Mucosa of gallbladder (tissue), 1 donor: Measurements from ENCODE around the gene ISCA2. TPM values are rescaled to one million over a fixed set of nuclear protein-coding genes. Genes with fewer than 3 reads are reported as not detected.
"Not testable (repeated sequence)": the region's sequence is repeated elsewhere in the genome, so short reads cannot be mapped to it uniquely, and the experiment has no call there.

Experiments
- DNase-seq: peaks from one replicate; pipeline ENCODE4 v3.0.0-alpha.2; 2020; ENCODE audit warnings: low spot score
- total RNA-seq: library from RNA; stranded (reverse); gene quantifications from one replicate; pipeline ENCODE4 v1.2.1, GENCODE V29; 2021
- donor health status: DM: no; HTN: no; CAD: no.

ISCA2 gene
- total RNA-seq, 1 donor from 2014 or later: 34.3 TPM

DNA sequence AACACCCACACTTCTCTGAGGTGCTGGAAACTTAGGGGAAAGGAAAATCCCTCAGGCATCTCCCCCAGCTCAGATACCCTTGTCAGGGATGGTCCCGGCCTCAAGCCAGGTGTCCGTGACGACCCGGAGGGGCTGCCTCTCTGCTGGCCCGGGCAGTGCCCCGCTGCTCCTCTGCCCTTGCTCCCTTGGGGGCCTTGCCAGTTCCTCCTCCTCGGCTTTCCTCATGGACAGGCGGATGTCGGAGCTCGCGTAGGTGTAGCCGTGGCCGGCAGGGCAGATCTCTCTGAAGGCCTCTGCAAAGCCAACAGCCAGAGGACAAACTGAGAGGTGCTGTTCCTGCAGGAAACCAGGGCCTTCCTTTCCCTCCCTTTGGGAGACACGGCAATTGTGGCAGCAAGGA is 34.8 kb downstream of the ISCA2 start:
- no peak for DNase-seq

DNA sequence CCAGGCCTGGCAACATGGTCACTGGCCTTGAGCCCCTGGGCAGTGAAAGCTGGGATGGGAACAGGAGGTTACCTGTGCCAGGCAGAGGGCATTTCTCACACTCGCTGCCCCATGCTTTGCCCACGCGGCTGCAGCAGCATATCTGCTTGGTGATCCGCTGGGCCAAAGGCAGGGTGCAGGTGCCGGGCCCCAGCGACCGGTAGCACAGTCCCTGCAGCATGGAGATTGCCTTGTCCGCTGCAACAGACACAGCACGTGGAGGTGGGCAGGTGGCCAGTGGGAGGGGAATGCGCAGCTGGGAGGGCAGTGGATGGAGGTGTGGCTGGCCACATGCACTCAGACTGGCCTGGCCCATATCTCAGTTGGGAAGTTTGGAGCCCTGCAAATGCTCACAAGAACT is 35.3 kb downstream of the ISCA2 start:
- no peak for DNase-seq

DNA sequence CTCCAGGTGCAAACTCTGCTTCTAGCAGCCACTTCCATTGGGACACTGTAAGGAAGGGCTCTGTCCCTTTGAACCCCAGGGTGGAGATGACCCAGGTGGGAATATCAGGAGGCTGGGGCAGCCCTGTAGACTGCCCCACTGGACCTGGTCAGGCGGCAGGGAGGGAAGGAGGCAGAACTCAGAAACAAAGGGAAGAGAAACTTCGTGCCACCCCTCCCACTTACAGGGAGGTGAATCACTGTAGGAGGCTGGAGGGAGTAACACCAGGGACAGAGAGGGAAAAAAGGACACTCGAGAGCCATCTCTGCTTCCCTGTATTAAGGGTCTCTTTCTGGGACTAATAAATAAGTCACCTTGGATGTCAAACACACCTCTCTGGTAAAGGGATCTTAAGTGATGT is 37.4 kb downstream of the ISCA2 start:
- DNase-seq: no peak

DNA sequence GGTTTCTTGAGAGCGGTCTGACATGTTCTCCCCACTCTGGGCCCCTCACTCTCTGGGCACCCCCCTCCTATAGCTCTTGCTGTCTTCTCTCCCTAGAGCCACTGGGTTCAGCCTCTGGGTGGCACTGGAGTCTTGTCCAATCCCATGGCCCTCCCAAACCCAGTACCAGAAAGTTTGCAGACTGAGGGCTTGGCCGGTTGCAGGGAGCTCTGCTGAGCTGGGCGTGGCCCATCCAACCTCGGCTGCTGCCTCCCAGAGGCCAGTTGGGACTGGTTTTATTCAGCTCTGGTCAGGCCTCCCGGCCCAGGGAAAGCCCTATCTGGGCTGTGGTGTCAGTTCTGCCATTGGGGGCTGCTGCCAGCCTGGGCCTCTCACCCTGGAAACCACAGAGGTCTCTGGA is 37.9 kb downstream of the ISCA2 start:
- DNase-seq: peak; percentile 23

DNA sequence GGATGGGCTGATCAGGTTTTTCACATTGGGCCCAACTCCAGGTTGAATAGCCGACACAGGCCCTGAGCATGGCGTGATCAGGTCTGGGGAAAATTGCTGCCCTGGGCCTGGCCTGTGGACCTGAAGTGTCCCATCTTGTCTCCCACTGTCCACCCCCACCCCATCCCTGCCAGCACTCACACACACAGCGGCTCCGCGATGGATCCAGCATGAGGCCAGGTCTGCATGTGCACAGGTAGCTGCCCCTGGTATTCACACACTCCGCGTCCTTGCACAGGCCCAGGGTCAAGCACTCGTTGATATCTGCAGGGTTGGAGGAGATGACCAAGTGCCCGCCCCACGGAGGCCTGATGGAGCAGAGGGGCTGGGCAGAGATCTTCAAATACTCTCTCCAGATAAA is 38.7 kb downstream of the ISCA2 start:
- DNase-seq: no peak

DNA sequence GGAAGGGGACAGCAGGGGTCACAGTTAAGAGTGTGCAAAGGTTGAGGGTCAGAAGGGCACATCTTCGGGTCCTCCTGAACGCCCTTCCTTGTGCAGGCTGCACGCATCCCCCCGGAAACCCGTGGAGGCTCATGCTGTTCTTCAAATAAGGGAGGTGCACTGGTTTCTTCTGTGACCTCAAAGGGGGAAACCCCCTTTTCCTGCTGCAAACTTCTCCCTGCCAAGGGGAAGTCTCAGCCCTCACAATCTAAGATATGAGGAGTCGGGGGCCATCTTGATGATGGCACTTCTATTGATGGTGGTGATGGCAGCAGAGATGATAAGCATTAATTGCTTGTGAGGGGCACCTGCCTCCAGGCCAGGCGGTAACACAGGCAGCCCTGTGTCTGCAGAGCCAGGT is 40.0 kb downstream of the ISCA2 start:
- DNase-seq: no peak

DNA sequence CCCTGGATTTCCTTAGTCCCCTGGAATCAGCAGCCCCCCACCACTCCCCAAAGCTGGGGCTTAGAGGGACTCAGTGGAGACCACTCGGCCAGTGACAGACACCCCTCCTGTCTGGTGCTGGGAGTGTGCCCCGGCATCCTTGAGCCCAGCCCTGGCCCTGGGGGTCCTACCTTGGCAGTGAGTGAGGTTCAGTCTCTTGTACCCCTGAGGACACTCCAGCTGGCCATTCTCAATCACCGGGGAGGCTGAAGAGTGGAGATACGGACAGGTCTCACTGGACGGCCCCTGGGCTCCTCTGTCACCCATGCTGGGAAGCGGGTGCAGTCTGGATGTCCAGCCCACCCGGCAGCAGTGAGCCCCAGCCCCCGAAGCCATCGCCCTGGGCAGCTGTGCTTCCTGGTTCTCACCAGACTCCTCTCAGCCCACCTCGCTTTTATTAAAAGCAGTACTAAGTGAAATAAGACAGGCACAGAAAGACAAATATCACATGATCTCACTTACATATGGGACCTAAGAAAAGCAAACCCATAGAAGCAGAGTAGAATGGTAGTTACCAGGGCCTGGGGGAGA is 42.3 kb downstream of the ISCA2 start:
- DNase-seq: no peak

DNA sequence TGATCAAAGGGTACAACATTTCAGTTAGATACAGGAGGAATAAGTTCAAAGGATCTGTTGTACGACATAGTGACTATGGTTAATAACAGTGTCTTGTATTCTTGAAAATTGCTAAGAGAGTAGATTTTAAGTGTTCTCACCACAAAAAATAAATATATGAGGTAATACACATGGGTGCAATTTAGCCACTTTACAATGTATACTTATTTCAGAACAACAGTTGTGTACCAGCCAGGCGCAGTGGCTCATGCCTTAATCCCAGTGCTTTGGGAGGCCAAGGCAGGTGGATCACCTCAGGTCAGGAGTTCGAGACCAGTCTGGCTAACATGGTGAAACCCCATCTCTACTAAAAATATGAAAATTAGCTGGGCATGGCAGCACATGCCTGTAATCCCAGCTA is 42.8 kb downstream of the ISCA2 start:
- DNase-seq: not testable (repeated sequence)

DNA sequence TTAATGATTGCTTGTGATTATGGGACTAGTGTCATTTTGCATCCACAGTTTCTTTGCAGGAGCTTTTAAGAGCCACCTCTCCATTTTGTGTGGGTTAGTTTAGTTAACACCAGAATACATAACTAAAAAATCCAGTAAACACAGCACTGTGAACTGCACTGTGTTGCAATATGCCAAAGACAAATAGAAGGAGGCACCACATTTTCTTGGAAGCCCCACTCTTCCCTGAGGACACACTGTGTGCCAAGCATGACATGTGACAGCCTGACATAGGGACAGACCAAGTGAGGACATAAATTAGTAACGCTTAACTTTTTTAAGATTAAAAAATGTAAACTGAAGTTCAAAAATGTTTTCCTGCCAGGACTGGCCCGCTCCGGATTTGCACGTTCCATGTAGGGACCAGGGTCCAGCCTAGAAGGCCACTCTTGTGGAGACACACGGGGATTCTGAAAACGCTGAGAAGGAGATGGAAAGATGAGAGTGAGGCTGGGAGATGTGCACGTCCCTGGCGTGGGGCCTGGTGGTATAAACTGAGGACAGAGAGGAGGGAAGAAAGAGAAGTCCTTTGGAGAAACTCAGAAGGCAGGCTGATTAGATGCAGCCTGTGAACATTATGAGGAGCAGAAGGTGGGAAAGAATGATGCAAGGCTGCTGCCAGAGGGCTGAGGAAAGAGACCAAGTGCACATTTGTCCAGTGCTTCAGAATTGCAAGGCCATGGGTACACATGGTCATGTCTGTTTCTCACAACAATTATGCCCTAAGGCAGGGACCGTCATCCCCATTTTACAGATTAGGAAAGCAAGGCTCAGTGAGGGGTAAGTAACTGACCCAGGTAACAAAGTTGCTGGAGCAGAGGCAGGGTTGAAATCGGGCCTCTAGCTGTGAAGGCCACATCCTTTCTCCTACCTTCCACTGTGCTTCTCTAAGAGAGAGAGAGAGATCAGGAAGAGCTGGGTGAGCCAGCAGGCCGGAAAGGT is 45.1 kb downstream of the ISCA2 start:
- no peak for DNase-seq

DNA sequence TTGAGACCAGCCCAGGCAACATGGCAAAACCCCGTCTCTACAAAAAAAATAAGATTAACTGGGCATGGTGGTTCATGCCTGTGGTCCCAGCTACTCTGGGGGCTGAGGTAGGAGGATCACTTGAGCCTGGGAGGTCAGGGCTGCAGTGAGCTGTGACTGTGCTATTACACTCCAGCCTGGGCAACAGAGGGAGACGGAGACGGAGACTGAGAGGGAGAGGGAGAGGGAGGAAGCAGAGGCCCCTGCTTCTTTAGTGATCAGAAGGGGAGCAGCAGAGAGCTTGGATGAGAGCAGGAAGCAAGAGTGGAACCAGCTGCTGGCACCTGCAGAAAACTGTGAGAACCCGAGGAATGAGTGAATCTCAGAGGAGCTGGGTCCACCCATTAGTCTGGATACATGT is 45.9 kb downstream of the ISCA2 start:
- DNase-seq: no peak

DNA sequence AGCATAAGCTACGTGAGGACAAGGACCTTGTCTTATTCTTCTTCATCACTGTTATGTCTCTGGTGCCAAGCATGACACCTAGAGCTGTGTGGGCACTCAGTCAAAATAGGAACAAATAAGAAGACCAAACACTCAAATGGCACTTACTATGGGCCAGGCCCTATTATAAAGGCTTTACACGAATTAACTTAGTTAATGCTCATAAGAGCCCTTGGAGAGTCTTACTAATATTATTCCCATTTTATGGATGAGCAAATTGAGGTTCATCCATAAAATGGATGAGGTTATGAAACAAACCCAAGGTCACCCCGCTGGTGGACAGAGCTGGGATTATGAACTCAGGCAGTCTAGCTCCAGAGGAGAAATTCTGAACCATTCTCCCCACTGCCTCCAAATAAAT is 47.7 kb downstream of the ISCA2 start:
- no peak for DNase-seq

DNA sequence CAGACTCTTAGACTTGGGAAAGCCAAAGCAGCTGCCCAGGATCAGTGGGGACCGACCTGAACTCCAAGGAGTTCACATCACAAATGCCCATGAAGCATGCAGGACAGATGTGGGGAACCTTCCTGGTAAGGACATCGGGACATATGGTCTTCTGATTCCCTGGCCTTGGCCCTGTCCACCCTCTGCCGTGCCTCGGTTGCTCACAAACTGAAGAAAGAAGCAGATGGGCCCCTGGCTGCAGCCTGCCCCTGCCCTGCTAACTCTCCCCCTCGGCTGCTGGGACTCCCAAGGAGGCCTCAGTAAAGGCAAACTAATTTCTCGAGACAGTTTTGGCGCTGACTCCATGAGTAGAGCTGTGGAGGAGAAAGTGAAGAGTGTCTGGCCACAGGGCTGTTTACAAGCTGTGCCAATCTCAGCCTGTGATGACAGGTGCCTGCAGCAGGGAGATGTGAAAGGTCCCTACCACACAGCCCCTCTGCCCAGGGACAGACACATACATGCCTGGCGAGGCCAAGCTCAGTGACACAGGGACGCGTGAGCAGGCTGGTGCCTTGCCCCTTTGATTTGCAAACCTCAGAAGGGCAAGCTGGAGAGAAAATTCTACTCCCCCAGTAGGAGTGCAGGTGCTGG is 48.6 kb downstream of the ISCA2 start:
- no peak for DNase-seq

DNA sequence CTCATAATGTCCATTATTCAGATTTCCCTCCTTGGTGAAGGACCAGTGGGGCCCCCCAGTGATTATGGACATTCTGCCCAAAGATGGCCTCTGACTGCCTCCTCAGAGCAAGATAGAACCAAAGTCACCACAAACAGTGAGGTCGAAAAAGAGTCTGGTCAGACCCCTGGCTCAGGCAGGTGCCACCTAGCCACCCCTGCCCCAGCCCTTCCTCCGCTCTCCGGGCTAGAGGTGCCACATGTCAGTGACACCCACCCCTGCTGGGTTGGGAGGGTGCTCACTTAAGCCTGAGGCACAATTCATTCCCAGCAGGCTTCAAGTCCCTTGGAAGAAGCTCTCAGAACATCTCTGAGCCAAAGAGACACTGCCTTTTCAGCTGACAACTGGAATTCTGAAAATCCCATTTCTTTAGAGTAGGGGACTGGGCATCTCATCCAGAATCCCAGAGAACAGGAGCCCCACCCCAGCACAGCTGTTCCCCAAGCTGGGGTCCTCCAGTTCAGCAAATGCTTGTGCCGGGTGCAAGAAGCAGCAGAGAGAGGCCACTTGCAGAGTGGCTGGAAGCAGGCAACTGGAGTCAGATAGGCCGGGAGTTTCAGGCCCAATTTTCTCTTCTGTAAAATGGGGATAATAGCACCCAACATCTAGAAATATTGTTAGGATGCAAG is 50.3 kb downstream of the ISCA2 start:
- no peak for DNase-seq

DNA sequence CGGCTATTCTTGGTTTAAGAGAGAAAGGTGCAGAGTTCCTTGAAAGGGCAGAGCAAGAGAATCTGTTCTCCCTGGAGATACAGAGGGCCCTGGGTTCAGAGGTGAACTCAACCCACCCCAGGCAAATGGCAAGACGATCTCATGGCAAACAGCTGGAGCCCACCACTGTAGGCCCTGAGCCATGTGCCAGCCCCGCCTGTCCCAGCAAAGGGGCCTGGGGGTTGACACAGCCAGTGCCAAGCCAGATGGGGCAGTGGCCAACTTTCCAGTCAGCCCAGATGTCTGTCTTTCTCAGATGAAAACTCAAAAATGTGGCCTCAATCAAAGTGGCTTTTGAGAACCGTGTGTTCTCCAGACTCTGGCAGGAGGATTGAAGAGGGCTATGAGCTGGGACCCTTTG is 51.8 kb downstream of the ISCA2 start:
- DNase-seq: no peak

DNA sequence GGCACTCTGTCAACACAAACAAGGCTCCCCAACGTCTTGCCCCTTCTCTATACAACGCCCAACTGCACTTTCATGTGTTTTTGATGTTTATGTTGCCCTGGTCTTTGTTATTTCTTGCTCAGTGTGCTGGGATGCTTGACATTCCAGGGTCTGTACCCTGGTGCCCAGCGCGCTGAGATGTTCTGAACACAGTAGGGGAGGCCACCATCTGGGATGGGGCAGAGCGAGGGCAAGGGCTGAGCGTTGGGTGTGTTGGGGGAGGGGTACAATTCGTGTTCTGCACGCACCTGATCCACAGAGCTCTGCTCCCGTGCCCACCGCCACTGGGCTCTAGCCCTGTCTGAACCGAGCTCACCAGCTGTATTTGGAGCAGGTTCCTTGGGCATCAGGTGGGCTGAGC is 52.9 kb downstream of the ISCA2 start:
- DNase-seq: no peak

Other genes starting within 250 kb of the ISCA2 start
- 59.4 TPM for gene ABCD4, start 190.8 kb upstream of the ISCA2 start, total RNA-seq
- 0.32 TPM for gene VRTN, start 145.3 kb upstream of the ISCA2 start, total RNA-seq
- gene SYNDIG1L, start 67.6 kb upstream of the ISCA2 start, total RNA-seq: 0.26 TPM
- gene NPC2, start 460 bp upstream of the ISCA2 start, total RNA-seq: 215 TPM
- gene LTBP2, start 118.5 kb downstream of the ISCA2 start, total RNA-seq: 84.9 TPM
- 34.3 TPM for gene AREL1, start 219.3 kb downstream of the ISCA2 start, total RNA-seq
- 37.3 TPM for gene FCF1, start 219.4 kb downstream of the ISCA2 start, total RNA-seq